GM19452 (cell line): ENCODE measurements around the gene PUS1.
A peak's percentile ranks its signal among the peaks of the same experiment; 100 is the strongest.

Source experiments
- ATAC-seq: cut with Tn5 transposase; IDR thresholded peaks from one replicate; pipeline ENCODE4 v1.9.1; 2021; ENCODE audit not compliant: unreplicated experiment

PUS1 gene

DNA sequence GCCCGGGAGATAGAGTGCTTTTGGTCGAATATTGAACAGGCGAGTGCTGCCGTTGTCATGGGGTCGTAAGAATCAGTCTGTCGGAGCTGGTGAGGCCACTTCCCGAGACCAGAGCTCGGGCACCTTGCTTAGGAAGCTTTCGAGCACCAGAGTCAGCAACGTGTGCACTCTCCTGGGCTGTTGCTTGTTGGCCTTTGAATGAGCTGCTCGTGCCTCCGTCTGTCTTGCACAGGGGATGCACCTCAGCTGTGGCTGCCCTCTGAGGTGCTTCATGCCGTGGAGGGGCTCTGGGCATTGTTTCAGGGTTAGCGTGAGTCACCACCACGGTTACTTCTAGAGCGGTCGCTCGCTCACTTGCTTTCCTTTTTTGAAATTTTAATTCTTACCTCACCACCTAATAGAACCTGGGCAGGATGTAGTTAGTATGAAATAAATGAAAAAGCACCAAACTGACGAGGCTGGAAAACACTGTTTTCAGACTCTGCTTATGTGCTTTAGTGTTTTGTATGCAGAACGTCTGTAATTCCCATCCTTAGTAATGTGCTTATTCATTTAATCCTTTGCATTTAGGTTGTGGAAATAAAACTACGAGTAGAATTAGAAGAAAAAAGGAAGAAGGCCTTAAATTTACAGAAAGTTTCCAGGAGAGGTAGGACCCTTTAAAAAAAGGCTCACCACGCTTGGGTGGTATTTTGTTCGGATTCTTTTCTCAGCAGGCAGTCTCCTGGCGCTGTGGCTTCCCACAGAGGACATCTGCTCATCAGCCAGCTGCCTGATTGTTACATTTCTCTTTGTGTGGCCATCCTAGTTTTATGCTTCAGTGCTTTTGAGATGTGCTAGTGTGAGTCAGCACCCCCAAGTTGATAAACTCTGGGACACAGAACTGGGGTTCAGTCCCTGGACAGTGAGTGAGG, 61.2 kb downstream of the PUS1 start:
- ATAC-seq, result no peak

GRCh38 chr12:131990980-131991305, 61.9 kb downstream of the PUS1 start:
- no peak for ATAC-seq

GRCh38 chr12:131991816-131992430, 62.8 kb downstream of the PUS1 start:
- ATAC-seq, result no peak

DNA sequence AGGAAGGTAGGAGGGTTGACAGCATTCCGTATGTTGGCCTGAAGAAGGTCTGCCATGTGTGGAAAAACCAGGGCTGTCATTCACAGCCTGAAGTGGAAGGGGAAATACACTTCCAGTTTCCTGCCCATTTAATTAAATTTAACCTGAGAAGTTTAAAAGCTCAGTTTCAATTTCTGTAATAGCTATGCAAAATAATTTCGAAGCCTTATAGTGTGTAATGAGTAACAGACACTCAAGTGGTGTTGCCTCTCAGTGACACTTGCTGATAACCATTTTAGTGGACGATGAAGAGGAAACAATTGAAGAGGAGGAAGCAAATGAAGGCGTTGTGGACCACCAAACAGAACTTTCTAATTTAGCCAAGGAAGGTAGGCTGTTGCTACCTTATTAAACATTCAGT, 65.5 kb downstream of the PUS1 start:
- ATAC-seq, result peak; percentile 92
